DMS 273 (cell line): ENCODE results near the gene CD3D.
A peak's percentile ranks its signal among the peaks of the same experiment; 100 is the strongest.

Source experiments
- DNase-seq: peaks from one replicate; lab custom pipeline; 2025; ENCODE audit not compliant: unreplicated experiment; lab: John Stamatoyannopoulos, UW

CD3D gene

DNA sequence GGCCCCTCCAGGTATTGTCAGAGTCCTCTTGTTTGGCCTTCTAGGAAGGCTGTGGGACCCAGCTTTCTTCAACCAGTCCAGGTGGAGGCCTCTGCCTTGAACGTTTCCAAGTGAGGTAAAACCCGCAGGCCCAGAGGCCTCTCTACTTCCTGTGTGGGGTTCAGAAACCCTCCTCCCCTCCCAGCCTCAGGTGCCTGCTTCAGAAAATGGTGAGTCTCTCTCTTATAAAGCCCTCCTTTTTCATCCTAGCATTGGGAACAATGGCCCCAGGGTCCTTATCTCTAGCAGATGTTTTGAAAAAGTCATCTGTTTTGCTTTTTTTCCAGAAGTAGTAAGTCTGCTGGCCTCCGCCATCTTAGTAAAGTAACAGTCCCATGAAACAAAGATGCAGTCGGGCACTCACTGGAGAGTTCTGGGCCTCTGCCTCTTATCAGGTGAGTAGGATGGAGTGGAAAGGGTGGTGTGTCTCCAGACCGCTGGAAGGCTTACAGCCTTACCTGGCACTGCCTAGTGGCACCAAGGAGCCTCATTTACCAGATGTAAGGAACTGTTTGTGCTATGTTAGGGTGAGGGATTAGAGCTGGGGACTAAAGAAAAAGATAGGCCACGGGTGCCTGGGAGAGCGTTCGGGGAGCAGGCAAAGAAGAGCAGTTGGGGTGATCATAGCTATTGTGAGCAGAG lies 37.8 kb downstream of the CD3D start, which contains the start of gene CD3E:
CD3E (plus strand) TSS at position 163 of the 681 bp plus-strand sequence; CDS start at position 386, 223 bp downstream.
- DNase-seq, result no peak

DNA sequence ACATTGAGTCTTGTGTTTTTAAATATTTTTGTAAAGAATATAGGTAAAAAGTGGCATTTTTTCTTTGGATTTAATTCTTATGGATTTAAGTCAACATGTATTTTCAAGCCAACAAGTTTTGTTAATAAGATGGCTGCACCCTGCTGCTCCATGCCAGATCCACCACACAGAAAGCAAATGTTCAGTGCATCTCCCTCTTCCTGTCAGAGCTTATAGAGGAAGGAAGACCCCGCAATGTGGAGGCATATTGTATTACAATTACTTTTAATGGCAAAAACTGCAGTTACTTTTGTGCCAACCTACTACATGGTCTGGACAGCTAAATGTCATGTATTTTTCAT lies 38.3 kb downstream of the CD3D start:
- DNase-seq, result no peak

DNA sequence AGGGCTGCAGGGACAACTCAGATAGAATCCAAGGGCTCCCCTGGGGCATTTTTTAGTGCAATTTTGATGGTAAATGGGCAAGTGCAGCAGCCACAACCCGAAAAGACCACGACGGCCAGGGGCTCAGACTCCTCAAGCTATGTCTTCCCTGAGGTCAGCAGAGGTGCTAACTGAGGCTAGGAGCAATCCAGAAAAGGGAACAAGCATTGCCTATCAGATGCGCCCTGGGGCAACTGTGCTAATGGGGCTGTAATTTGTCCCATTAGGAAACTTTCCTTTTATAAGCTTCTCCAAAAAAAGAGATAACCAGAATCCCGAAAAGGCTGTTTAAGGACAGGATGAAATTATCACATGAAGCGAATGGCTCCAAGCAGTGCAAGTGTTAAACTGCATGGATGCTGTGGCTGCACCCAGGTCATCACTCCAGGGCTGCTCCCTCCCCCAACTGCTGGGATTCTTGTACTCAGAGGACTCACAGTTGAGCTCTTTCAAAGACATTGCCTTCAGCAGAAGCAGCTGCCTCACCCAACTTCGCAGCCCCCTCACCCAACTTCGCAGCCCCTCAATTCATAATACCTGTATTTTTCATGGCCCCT lies 40.8 kb downstream of the CD3D start:
- no peak for DNase-seq

DNA sequence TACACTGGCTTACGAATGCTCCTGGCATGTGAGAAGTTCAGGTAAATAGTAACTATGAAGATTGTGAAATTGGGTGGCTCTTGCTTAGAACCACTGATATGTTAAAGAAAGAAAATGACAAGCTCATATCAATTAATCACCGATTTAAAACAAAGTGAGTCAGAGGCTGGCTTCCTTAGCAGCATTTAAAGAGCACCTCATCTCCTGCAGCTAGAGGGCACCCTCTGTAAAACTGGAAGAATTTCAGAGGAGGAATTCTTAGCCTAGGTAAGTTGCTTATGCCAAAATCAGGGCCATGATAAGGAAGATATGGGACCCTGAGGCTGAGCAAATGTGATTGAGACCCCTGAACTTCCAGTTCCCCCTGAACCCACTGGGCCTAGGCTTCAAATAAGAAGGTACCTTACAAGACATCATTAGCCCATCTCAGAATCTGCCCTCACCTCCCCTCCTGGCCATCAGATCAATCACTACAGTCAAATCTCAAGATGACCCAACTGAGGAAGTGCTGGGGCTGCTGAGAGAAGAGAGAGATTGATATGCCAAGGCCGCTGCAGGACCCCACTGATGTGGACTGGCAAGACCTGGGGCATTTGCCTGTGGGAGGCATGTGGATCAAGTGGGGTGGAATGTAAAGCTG lies 46.6 kb downstream of the CD3D start:
- peak; percentile 21 for DNase-seq

DNA sequence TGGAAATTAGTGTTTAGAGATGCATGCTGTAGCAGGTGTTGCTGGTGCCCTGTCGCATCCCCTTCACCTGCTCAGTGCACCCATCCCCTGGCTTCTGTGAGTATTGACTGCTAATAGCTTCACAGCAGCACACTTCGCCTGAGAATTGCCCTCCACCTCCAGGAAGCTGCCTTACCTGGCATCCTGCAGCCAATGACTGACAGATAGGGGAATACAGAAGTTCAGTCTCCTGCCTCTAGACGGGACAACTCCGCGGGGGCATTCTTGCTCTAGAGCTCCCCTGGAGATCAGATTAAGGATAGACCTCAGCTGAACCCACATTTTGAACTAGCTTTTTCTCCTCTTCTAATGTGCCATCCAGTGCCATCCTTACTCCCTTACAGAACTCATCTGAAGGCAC lies 47.3 kb downstream of the CD3D start:
- DNase-seq, result no peak

DNA sequence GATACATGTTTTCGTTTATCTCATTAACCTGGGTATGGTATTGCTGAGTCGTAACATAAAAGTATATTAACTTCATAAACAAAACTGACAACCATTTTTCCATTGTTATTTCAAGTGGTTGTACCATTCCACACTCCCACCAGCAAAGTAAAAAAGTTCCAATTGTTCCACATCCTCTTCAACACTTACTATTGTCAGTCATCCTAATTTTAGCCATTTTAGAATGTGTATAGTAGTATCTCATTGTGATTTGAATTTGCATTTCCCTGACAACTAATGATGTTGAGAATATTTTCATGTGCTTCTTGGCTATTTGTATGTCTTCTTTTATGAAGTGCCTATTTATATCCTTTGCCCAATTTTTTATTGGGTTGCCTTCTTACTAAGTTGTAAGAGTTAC lies 48.5 kb downstream of the CD3D start:
- DNase-seq, result no peak

DNA sequence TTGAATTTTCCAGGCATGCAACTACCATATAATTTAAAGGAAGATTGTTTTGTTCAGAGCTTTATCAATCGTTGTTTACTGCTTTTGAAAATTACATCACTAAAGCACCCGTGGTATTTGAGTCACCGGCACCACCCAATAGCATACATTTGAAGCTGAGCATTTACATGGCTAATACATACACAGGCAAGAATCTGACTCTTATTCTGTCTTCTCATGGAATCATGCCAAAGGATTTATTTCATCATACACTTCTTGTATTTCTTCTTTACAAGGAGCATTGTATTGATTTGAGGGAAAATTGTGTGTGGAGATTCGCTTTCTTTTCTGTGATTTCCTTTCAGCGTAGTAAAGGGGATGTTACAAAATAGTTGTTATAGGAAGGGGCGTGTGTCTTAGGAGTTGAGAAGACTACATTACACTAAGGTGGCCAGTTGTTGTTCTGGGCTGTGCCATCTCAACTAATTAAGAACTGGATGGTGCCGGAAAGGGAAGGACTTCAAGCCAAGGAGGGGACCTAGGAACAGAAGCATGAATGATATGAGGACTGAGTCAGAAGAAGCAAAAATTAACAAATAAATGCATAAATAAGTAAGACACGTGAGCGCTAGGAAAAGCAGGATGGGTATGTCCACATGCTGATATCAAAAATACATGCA lies 50.9 kb downstream of the CD3D start:
- DNase-seq, result no peak

DNA sequence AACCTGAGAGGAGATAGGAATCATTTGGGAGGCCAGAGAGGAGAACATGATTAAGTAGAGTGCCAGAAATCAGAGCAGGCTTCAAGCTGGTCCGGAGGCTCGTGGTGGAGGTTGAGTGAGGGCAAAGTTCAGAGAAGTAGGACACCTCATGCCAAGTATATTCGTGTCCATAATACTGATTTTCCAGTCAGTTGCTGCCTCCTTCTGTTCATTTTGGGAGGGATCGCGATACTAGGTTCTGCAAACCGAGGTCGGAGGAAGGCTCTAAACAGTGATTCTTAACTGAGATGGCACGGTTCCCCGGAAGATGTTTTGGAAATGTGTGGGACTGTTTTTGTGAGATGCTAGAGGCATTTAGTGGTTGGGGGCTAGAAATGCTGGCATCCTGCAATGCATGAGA lies 51.6 kb downstream of the CD3D start:
- peak; percentile 37 for DNase-seq

DNA sequence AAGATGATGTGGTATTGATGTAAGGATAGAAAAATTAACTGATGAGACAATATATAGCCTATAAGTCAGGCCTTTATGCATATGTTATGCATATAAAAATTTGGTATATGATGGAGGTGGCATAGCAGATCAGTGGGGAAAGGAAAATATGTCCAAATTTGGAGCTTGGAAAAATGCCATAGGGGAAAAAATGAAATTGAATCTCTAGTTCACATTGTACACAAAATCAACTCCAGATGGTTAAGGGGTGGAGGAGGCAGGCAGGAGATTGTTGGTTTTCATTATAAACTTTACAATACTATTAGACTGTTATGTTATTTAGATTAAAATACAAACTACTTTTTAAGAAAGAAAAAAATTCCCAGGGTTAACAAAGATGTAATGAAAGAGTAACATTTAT lies 53.1 kb downstream of the CD3D start:
- no peak for DNase-seq
